GM12878 (cell line): Measurements from ENCODE around the gene MVB12B. TPM values are rescaled to one million over a fixed set of nuclear protein-coding genes. Genes with fewer than 3 reads are reported as not detected.

Experiments
- ATAC-seq: fragments of 200-7000 bp; cut with Tn5 transposase; 3 replicates; pipeline ENCODE4 v1.9.1; 2020; ENCODE audit warnings: mild to moderate bottlenecking, moderate library complexity
- BruUV-seq: library from RNA; stranded (reverse); fragments of 400-500 nt; replicated peaks from 2 replicates; lab custom pipeline; 2021; lab: Mats Ljungman, UMichigan
- CTCF ChIA-PET: fragments of 300-600 bp; sonication (Branson Sonifier 250); formaldehyde crosslinking; extraction: SDS; loops from one replicate; lab custom pipeline; 2021; ENCODE audit warnings: inconsistent platforms; lab: Yijun Ruan, JAX
- POLR2A ChIA-PET: fragments of 350-600 bp; formaldehyde crosslinking; extraction: SDS; loops from one replicate; lab custom pipeline; 2021; ENCODE audit warnings: inconsistent platforms; lab: Charles Lee
- RAD21 ChIA-PET: fragments of 300-600 bp; sonication (Branson Sonifier 250); formaldehyde crosslinking; loops from one replicate; lab custom pipeline; 2023; ENCODE audit warnings: antibody characterized with exemption; ENCODE audit not compliant: unreplicated experiment; lab: Charles Lee
- SMC1A ChIA-PET: fragments of 300-600 bp; sonication (Branson Sonifier 250); formaldehyde crosslinking; loops from one replicate; lab custom pipeline; 2023; ENCODE audit not compliant: unreplicated experiment, uncharacterized antibody; lab: Charles Lee
- DNase-seq: peaks from one replicate; pipeline ENCODE4 v3.0.0-alpha.2; 2011; ENCODE audit warnings: low read depth, low spot score
- FAIRE-seq: peaks from 3 replicates; lab custom pipeline; 2011; peaks lifted over from hg19 to GRCh38; lab: Jason Lieb, UNC
- H2AFZ ChIP-seq: 2 replicates; pipeline ENCODE4 v1.6.0; 2011; ENCODE audit warnings: low read depth, low read length, control low read depth; ENCODE audit not compliant: control insufficient read depth
- H3K27ac ChIP-seq: 2 replicates; pipeline ENCODE4 v1.5.1; 2011; ENCODE audit warnings: control low read depth; ENCODE audit not compliant: control insufficient read depth, insufficient read depth
- H3K27me3 ChIP-seq, 2 experiments: replicated peaks in 1 of 2; 2 replicates each; pipeline versions ENCODE4 v1.6.0 to v1.6.1; 2011; ENCODE audit warnings: low read length in 1 of 2; ENCODE audit not compliant: control insufficient read depth in 2 of 2, insufficient read depth in 2 of 2
- H3K36me3 ChIP-seq, 2 experiments: 2 replicates each; pipeline ENCODE4 v1.5.1; 2011; ENCODE audit warnings: low read length in 1 of 2; ENCODE audit not compliant: control insufficient read depth in 2 of 2, insufficient read depth in 2 of 2
- H3K4me1 ChIP-seq: 2 replicates; pipeline ENCODE4 v1.6.1; 2011; ENCODE audit warnings: mild to moderate bottlenecking, low read length, moderate library complexity, mixed read lengths; ENCODE audit not compliant: control insufficient read depth, insufficient read depth
- H3K4me2 ChIP-seq: 2 replicates; pipeline ENCODE4 v1.6.0; 2011; ENCODE audit warnings: control low read depth; ENCODE audit not compliant: control insufficient read depth, insufficient read depth
- H3K4me3 ChIP-seq: fragments of 200-600 bp; sonication (generic); 2 replicates; pipeline ENCODE4 v1.5.1; 2016
- H3K79me2 ChIP-seq: 2 replicates; pipeline ENCODE4 v1.6.0; 2011; ENCODE audit warnings: low read length; ENCODE audit not compliant: control insufficient read depth, insufficient read depth
- H3K9ac ChIP-seq: 2 replicates; pipeline ENCODE4 v1.8.0; 2011; ENCODE audit warnings: low read length, control low read depth, mixed read lengths; ENCODE audit not compliant: control insufficient read depth, insufficient read depth
- H3K9me3 ChIP-seq: replicated peaks from 3 replicates; pipeline ENCODE4 v1.5.1; 2011; ENCODE audit warnings: mild to moderate bottlenecking, low read length; ENCODE audit not compliant: control insufficient read depth, insufficient read depth
- H4K20me1 ChIP-seq: 2 replicates; pipeline ENCODE4 v1.6.0; 2011; ENCODE audit not compliant: control insufficient read depth, insufficient read depth
- ATF7 ChIP-seq: fragments of 450-650 bp; IDR thresholded peaks from 2 replicates; pipeline ENCODE4 v1.6.1; 2016; ENCODE audit warnings: low read depth, mild to moderate bottlenecking
- HDGF ChIP-seq: fragments of 450-650 bp; IDR thresholded peaks from 2 replicates; pipeline ENCODE4 v1.6.1; 2016; ENCODE audit warnings: antibody characterized with exemption
- NFYB ChIP-seq: IDR thresholded peaks from 2 replicates; pipeline ENCODE4 v1.6.1; 2011; ENCODE audit warnings: low read depth, mild to moderate bottlenecking, low read length, improper control_type of control experiment, moderate library complexity; ENCODE audit not compliant: insufficient read depth
- POLR2A ChIP-seq: IDR thresholded peaks from 2 replicates; pipeline ENCODE4 v1.6.1; 2011; ENCODE audit warnings: low read depth, mild to moderate bottlenecking, low read length
- RAD51 ChIP-seq: fragments of 450-650 bp; IDR thresholded peaks from 2 replicates; pipeline ENCODE4 v1.6.1; 2016; ENCODE audit warnings: moderate library complexity, mild to moderate bottlenecking, inconsistent platforms
- RELA ChIP-seq: fragments of 450-650 bp; IDR thresholded peaks from 2 replicates; pipeline ENCODE4 v1.8.0; 2014; ENCODE audit warnings: borderline replicate concordance; ENCODE audit not compliant: partially characterized antibody
- SIN3A ChIP-seq: IDR thresholded peaks from 2 replicates; pipeline ENCODE4 v1.6.1; 2012; ENCODE audit warnings: low read depth, low read length, improper control_type of control experiment
- SP1 ChIP-seq: IDR thresholded peaks from one replicate; pipeline ENCODE4 v1.6.1; 2011; ENCODE audit warnings: low read depth, low read length
- SUPT20H ChIP-seq: IDR thresholded peaks from 2 replicates; pipeline ENCODE4 v1.6.1; 2011; ENCODE audit warnings: low read depth, mild to moderate bottlenecking, low read length, moderate library complexity, borderline replicate concordance; ENCODE audit not compliant: control insufficient read depth
- YY1 ChIP-seq: IDR thresholded peaks from 2 replicates; pipeline ENCODE4 v1.6.1; 2011; ENCODE audit warnings: low read depth, mild to moderate bottlenecking, low read length
- ZNF274 ChIP-seq: IDR thresholded peaks from one replicate; pipeline ENCODE4 v1.8.0; 2011; ENCODE audit not compliant: insufficient read length, insufficient read depth
- WGBS: methylation state at CpG from one replicate; pipeline ENCODE4 v1.1.6; 2016; ENCODE audit warnings: low lambda C conversion rate; ENCODE audit not compliant: insufficient replicate concordance, insufficient coverage; ENCODE audit errors: missing lambda C conversion rate; 5-methylcytosine and 5-hydroxymethylcytosine counted together
- in situ Hi-C: fragments of 300-500 bp; cut with MboI; formaldehyde crosslinking; loops from 9 replicates; pipeline ENCODE4 v1.14.3; 2018; ENCODE audit warnings: mixed read lengths
- intact Hi-C: fragments of 100-400 bp; cut with micrococcal nuclease; formaldehyde crosslinking; loops from one replicate; pipeline ENCODE4 v1.14.2; 2022; ENCODE audit not compliant: unreplicated experiment
- polyA plus RNA-seq, 11 experiments: library from polyadenylated mRNA; depleted of rRNA in 4 of 11; unstranded in 6 of 11; stranded (reverse) in 5 of 11; fragments of >200 nt; fragmentation: Nextera tagmentation in 4 of 11; fragmentation: Illumina TruSeq in 1 of 11; extraction: Ambion mirVana in 4 of 11; extraction: Trizol in 1 of 11; gene quantifications; 1 replicate in 1 of 11; 2 replicates in 10 of 11; pipeline versions ENCODE4 v1.2.1 to v1.2.3, GENCODE V29; 2011 to 2016; ENCODE audit warnings: inconsistent platforms in 2 of 11, missing spikeins in 2 of 11, low read depth in 1 of 11
- total RNA-seq, 4 experiments: library from RNA; depleted of rRNA in 3 of 4; stranded (reverse); fragments of >200 nt in 3 of 4; fragmentation: Illumina TruSeq in 1 of 4; extraction: Trizol in 1 of 4; gene quantifications; 2 replicates each; pipeline versions ENCODE4 v1.2.1 to v1.2.3, GENCODE V29; 2013 to 2021
- TF ChIP-seq, protein P1 (sequence below): fragments of 450-650 bp; IDR thresholded peaks from 2 replicates; pipeline ENCODE4 v1.6.1; 2017; ENCODE audit warnings: mild to moderate bottlenecking
- TF ChIP-seq, protein P2 (sequence below): IDR thresholded peaks from 2 replicates; pipeline ENCODE4 v1.6.1; 2011; ENCODE audit warnings: mild to moderate bottlenecking, low read depth, low read length, moderate library complexity; ENCODE audit not compliant: insufficient replicate concordance
- TF ChIP-seq, protein P3 (sequence below): IDR thresholded peaks from 2 replicates; pipeline ENCODE4 v1.6.1; 2012; ENCODE audit warnings: improper control_type of control experiment, low read depth, low read length; ENCODE audit not compliant: insufficient replicate concordance

The MVB12B gene
- total and polyA plus RNA-seq, 10 of the 15 experiments (the other 5 are each of a cell fraction or from before 2014, with no cell fraction given), result 0.08 TPM; not detected in 9

DNA sequence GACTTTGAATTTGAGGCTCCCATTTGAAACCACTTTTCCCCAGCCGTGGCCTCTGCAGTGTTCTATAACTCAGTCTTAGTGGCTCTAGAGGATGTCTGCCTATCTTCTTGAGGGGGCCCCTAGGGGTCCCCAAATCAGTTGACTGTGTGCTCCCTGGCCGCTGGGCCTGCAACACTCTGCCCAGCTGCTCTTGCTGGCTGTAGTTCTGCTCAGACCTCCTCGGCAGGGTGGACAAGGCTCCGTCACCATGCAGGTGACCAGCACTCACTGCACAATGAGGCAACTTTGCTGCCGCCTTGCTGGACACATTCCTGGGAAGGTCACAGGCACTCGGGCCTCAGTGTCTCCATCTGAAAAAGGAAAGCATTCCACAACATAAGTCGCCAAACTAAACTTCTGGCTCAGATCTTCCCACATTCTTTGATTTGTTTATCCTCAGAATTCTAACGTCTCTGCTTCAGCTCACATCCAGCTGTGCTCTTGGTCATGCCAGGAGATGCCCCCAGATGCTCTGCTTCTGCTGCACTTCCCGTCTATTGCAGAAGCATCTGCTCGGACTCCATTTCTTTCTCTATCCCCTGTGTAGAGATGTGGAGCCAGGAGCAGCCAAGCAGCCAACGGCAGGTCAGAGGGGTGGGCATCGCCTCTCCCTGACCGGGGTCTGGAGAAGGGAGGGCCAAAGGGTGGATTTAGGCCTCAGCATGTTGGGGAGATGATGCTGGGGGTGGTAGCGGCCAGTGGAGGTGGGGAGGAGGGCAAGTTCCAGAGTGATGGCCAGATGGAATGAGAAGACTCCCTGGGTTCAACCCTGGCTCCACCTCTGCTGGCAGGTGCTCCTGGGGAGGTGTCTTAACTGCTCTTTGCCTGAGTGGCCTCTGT lies 133.6 kb downstream of the MVB12B start:
- FAIRE-seq (no peak), ATAC-seq (no peak), DNase-seq (no peak)
- ChIA-PET RAD21 (no interaction called here), SMC1A (no interaction called here), POLR2A (no interaction called here), CTCF (no interaction called here)
- H3K4me1 ChIP-seq, result no peaks in the 10 kb centered on the region
- no peak overlapping the region for H3K4me3 ChIP-seq
- peaks cover 0 to 1% of the 10 kb centered on the region in 2 experiments; a peak in 2 of 4 replicates for H3K27me3 ChIP-seq
- no peak overlapping the region for H3K27ac ChIP-seq
- H3K9me3 ChIP-seq, result no peaks in the 10 kb centered on the region
- no peaks in the 10 kb centered on the region for H3K36me3 ChIP-seq
- H4K20me1 ChIP-seq, result no peaks in the 10 kb centered on the region
- 22% methylated on average over 14 of the region's 14 CpGs for WGBS
- no TSS peak for BruUV-seq
- H2AFZ ChIP-seq, result no peak overlapping the region
- no peak overlapping the region for H3K9ac ChIP-seq
- in situ Hi-C loops, result no loop called here
- H3K4me2 ChIP-seq, result no peak overlapping the region
- no peaks in the 10 kb centered on the region for H3K79me2 ChIP-seq
- intact Hi-C loops, result no loop called here
- TF ChIP-seq RAD51, result no peak
- no peak for TF ChIP-seq RELA
- TF ChIP-seq ATF7, result no peak
- TF ChIP-seq ZNF274, result no peak
- TF ChIP-seq SUPT20H, result no peak
- TF ChIP-seq, protein P1, sequence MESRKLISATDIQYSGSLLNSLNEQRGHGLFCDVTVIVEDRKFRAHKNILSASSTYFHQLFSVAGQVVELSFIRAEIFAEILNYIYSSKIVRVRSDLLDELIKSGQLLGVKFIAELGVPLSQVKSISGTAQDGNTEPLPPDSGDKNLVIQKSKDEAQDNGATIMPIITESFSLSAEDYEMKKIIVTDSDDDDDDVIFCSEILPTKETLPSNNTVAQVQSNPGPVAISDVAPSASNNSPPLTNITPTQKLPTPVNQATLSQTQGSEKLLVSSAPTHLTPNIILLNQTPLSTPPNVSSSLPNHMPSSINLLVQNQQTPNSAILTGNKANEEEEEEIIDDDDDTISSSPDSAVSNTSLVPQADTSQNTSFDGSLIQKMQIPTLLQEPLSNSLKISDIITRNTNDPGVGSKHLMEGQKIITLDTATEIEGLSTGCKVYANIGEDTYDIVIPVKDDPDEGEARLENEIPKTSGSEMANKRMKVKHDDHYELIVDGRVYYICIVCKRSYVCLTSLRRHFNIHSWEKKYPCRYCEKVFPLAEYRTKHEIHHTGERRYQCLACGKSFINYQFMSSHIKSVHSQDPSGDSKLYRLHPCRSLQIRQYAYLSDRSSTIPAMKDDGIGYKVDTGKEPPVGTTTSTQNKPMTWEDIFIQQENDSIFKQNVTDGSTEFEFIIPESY, result no peak
- TF ChIP-seq YY1, result no peak
- TF ChIP-seq POLR2A, result no peak
- no peak for TF ChIP-seq NFYB
- TF ChIP-seq SIN3A, result no peak
- TF ChIP-seq, protein P2, sequence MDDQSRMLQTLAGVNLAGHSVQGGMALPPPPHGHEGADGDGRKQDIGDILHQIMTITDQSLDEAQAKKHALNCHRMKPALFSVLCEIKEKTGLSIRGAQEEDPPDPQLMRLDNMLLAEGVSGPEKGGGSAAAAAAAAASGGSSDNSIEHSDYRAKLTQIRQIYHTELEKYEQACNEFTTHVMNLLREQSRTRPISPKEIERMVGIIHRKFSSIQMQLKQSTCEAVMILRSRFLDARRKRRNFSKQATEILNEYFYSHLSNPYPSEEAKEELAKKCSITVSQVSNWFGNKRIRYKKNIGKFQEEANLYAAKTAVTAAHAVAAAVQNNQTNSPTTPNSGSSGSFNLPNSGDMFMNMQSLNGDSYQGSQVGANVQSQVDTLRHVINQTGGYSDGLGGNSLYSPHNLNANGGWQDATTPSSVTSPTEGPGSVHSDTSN, result no peak
- TF ChIP-seq, protein P3, sequence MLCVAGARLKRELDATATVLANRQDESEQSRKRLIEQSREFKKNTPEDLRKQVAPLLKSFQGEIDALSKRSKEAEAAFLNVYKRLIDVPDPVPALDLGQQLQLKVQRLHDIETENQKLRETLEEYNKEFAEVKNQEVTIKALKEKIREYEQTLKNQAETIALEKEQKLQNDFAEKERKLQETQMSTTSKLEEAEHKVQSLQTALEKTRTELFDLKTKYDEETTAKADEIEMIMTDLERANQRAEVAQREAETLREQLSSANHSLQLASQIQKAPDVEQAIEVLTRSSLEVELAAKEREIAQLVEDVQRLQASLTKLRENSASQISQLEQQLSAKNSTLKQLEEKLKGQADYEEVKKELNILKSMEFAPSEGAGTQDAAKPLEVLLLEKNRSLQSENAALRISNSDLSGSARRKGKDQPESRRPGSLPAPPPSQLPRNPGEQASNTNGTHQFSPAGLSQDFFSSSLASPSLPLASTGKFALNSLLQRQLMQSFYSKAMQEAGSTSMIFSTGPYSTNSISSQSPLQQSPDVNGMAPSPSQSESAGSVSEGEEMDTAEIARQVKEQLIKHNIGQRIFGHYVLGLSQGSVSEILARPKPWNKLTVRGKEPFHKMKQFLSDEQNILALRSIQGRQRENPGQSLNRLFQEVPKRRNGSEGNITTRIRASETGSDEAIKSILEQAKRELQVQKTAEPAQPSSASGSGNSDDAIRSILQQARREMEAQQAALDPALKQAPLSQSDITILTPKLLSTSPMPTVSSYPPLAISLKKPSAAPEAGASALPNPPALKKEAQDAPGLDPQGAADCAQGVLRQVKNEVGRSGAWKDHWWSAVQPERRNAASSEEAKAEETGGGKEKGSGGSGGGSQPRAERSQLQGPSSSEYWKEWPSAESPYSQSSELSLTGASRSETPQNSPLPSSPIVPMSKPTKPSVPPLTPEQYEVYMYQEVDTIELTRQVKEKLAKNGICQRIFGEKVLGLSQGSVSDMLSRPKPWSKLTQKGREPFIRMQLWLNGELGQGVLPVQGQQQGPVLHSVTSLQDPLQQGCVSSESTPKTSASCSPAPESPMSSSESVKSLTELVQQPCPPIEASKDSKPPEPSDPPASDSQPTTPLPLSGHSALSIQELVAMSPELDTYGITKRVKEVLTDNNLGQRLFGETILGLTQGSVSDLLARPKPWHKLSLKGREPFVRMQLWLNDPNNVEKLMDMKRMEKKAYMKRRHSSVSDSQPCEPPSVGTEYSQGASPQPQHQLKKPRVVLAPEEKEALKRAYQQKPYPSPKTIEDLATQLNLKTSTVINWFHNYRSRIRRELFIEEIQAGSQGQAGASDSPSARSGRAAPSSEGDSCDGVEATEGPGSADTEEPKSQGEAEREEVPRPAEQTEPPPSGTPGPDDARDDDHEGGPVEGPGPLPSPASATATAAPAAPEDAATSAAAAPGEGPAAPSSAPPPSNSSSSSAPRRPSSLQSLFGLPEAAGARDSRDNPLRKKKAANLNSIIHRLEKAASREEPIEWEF, result no peak
- no peak for TF ChIP-seq HDGF
- TF ChIP-seq SP1, result no peak
